GM12878 (cell line): Measurements from ENCODE around the gene GCK. TPM values are rescaled to one million over a fixed set of nuclear protein-coding genes. Genes with fewer than 3 reads are reported as not detected.

Source experiments
- ATAC-seq: fragments of 200-7000 bp; cut with Tn5 transposase; 3 replicates; pipeline ENCODE4 v1.9.1; 2020; ENCODE audit warnings: mild to moderate bottlenecking, moderate library complexity
- BruUV-seq: library from RNA; stranded (reverse); fragments of 400-500 nt; replicated peaks from 2 replicates; lab custom pipeline; 2021; lab: Mats Ljungman, UMichigan
- CTCF ChIA-PET: fragments of 300-600 bp; sonication (Branson Sonifier 250); formaldehyde crosslinking; extraction: SDS; loops from one replicate; lab custom pipeline; 2021; ENCODE audit warnings: inconsistent platforms; lab: Yijun Ruan, JAX
- POLR2A ChIA-PET: fragments of 350-600 bp; formaldehyde crosslinking; extraction: SDS; loops from one replicate; lab custom pipeline; 2021; ENCODE audit warnings: inconsistent platforms; lab: Charles Lee
- RAD21 ChIA-PET: fragments of 300-600 bp; sonication (Branson Sonifier 250); formaldehyde crosslinking; loops from one replicate; lab custom pipeline; 2023; ENCODE audit warnings: antibody characterized with exemption; ENCODE audit not compliant: unreplicated experiment; lab: Charles Lee
- SMC1A ChIA-PET: fragments of 300-600 bp; sonication (Branson Sonifier 250); formaldehyde crosslinking; loops from one replicate; lab custom pipeline; 2023; ENCODE audit not compliant: unreplicated experiment, uncharacterized antibody; lab: Charles Lee
- DNase-seq: peaks from one replicate; pipeline ENCODE4 v3.0.0-alpha.2; 2011; ENCODE audit warnings: low read depth, low spot score
- FAIRE-seq: peaks from 3 replicates; lab custom pipeline; 2011; peaks lifted over from hg19 to GRCh38; lab: Jason Lieb, UNC
- H2AFZ ChIP-seq: 2 replicates; pipeline ENCODE4 v1.6.0; 2011; ENCODE audit warnings: low read depth, low read length, control low read depth; ENCODE audit not compliant: control insufficient read depth
- H3K27ac ChIP-seq: 2 replicates; pipeline ENCODE4 v1.5.1; 2011; ENCODE audit warnings: control low read depth; ENCODE audit not compliant: control insufficient read depth, insufficient read depth
- H3K27me3 ChIP-seq, 2 experiments: replicated peaks in 1 of 2; 2 replicates each; pipeline versions ENCODE4 v1.6.0 to v1.6.1; 2011; ENCODE audit warnings: low read length in 1 of 2; ENCODE audit not compliant: control insufficient read depth in 2 of 2, insufficient read depth in 2 of 2
- H3K36me3 ChIP-seq, 2 experiments: 2 replicates each; pipeline ENCODE4 v1.5.1; 2011; ENCODE audit warnings: low read length in 1 of 2; ENCODE audit not compliant: control insufficient read depth in 2 of 2, insufficient read depth in 2 of 2
- H3K4me1 ChIP-seq: 2 replicates; pipeline ENCODE4 v1.6.1; 2011; ENCODE audit warnings: mild to moderate bottlenecking, low read length, moderate library complexity, mixed read lengths; ENCODE audit not compliant: control insufficient read depth, insufficient read depth
- H3K4me2 ChIP-seq: 2 replicates; pipeline ENCODE4 v1.6.0; 2011; ENCODE audit warnings: control low read depth; ENCODE audit not compliant: control insufficient read depth, insufficient read depth
- H3K4me3 ChIP-seq: fragments of 200-600 bp; sonication (generic); 2 replicates; pipeline ENCODE4 v1.5.1; 2016
- H3K79me2 ChIP-seq: 2 replicates; pipeline ENCODE4 v1.6.0; 2011; ENCODE audit warnings: low read length; ENCODE audit not compliant: control insufficient read depth, insufficient read depth
- H3K9ac ChIP-seq: 2 replicates; pipeline ENCODE4 v1.8.0; 2011; ENCODE audit warnings: low read length, control low read depth, mixed read lengths; ENCODE audit not compliant: control insufficient read depth, insufficient read depth
- H3K9me3 ChIP-seq: replicated peaks from 3 replicates; pipeline ENCODE4 v1.5.1; 2011; ENCODE audit warnings: mild to moderate bottlenecking, low read length; ENCODE audit not compliant: control insufficient read depth, insufficient read depth
- H4K20me1 ChIP-seq: 2 replicates; pipeline ENCODE4 v1.6.0; 2011; ENCODE audit not compliant: control insufficient read depth, insufficient read depth
- CTCF ChIP-seq, 3 experiments: IDR thresholded peaks in 2 of 3; conservative IDR thresholded peaks in 1 of 3; 2 replicates each; pipeline ENCODE4 v1.5.1; 2011; ENCODE audit warnings: low read depth in 3 of 3, low read length in 3 of 3, mild to moderate bottlenecking in 3 of 3, control low read depth in 2 of 3, moderate library complexity in 2 of 3, inconsistent platforms in 1 of 3, mixed read lengths in 1 of 3; ENCODE audit not compliant: control insufficient read depth in 2 of 3, insufficient read depth in 1 of 3; ENCODE audit errors: extremely low read depth in 1 of 3
- JUNB ChIP-seq: IDR thresholded peaks from 2 replicates; pipeline ENCODE4 v1.6.1; 2016; ENCODE audit warnings: antibody characterized with exemption, mild to moderate bottlenecking
- RELB ChIP-seq: fragments of 450-650 bp; IDR thresholded peaks from 2 replicates; pipeline ENCODE4 v1.6.1; 2017; ENCODE audit warnings: low read depth, mild to moderate bottlenecking, moderate library complexity
- SIX5 ChIP-seq: IDR thresholded peaks from 2 replicates; pipeline ENCODE4 v1.6.1; 2011; ENCODE audit warnings: mild to moderate bottlenecking, low read depth, low read length, moderate library complexity; ENCODE audit not compliant: severe bottlenecking
- TARDBP ChIP-seq: IDR thresholded peaks from 2 replicates; pipeline ENCODE4 v1.6.1; 2016; ENCODE audit warnings: borderline replicate concordance
- ZBTB33 ChIP-seq: fragments of 450-650 bp; IDR thresholded peaks from 2 replicates; pipeline ENCODE4 v1.6.1; 2017; ENCODE audit warnings: mild to moderate bottlenecking
- WGBS: methylation state at CpG from one replicate; pipeline ENCODE4 v1.1.6; 2016; ENCODE audit warnings: low lambda C conversion rate; ENCODE audit not compliant: insufficient replicate concordance, insufficient coverage; ENCODE audit errors: missing lambda C conversion rate; 5-methylcytosine and 5-hydroxymethylcytosine counted together
- in situ Hi-C: fragments of 300-500 bp; cut with MboI; formaldehyde crosslinking; loops from 9 replicates; pipeline ENCODE4 v1.14.3; 2018; ENCODE audit warnings: mixed read lengths
- intact Hi-C: fragments of 100-400 bp; cut with micrococcal nuclease; formaldehyde crosslinking; loops from one replicate; pipeline ENCODE4 v1.14.2; 2022; ENCODE audit not compliant: unreplicated experiment
- polyA plus RNA-seq, 11 experiments: library from polyadenylated mRNA; depleted of rRNA in 4 of 11; unstranded in 6 of 11; stranded (reverse) in 5 of 11; fragments of >200 nt; fragmentation: Nextera tagmentation in 4 of 11; fragmentation: Illumina TruSeq in 1 of 11; extraction: Ambion mirVana in 4 of 11; extraction: Trizol in 1 of 11; gene quantifications; 1 replicate in 1 of 11; 2 replicates in 10 of 11; pipeline versions ENCODE4 v1.2.1 to v1.2.3, GENCODE V29; 2011 to 2016; ENCODE audit warnings: inconsistent platforms in 2 of 11, missing spikeins in 2 of 11, low read depth in 1 of 11
- total RNA-seq, 4 experiments: library from RNA; depleted of rRNA in 3 of 4; stranded (reverse); fragments of >200 nt in 3 of 4; fragmentation: Illumina TruSeq in 1 of 4; extraction: Trizol in 1 of 4; gene quantifications; 2 replicates each; pipeline versions ENCODE4 v1.2.1 to v1.2.3, GENCODE V29; 2013 to 2021

The GCK gene
- total and polyA plus RNA-seq, 10 of the 15 experiments (the other 5 are each of a cell fraction or from before 2014, with no cell fraction given): 0.06 to 0.16 TPM; not detected in 8

- intact Hi-C loops (no loop called here), in situ Hi-C loops (no loop called here)
- DNase-seq (no peak), ATAC-seq (no peak), FAIRE-seq (no peak)
- Histone ChIP-seq H3K27ac (no peak overlapping the region), H2AFZ (no peak overlapping the region), H3K79me2 (no peaks in the 10 kb centered on the region), H3K27me3 (no peaks in the 10 kb centered on the region; a peak in 1 of 4 replicates), H3K9me3 (no peaks in the 10 kb centered on the region), H3K9ac (no peak overlapping the region), H3K4me2 (no peak overlapping the region), H3K36me3 (no peaks in the 10 kb centered on the region), H3K4me3 (no peak overlapping the region), H3K4me1 (no peaks in the 10 kb centered on the region), H4K20me1 (no peaks in the 10 kb centered on the region)
- no peak for TF ChIP-seq CTCF (IDR thresholded peaks at IDR 0.05 in 2 of 3, conservative IDR thresholded peaks at IDR 0.05 in 1 of 3; ENCODE audit: control insufficient read depth in 2 of 3, extremely low read depth in 1 of 3, insufficient read depth in 1 of 3, low read depth in 3 of 3, low read length in 3 of 3)
- 17% methylated on average over 8 of the region's 8 CpGs for WGBS
- ChIA-PET CTCF (no interaction called here), SMC1A (no interaction called here), RAD21 (interaction anchor here (0.6 kb wide), 1 partner anchor 119 kb away, joined by 3 read pairs; no protein-coding TSS in a partner anchor), POLR2A (no interaction called here)
- no TSS peak for BruUV-seq
These were observed 45.8 kb upstream of the GCK start for GRCh38 chr7:44235066-44235465.

- ChIA-PET POLR2A (no interaction called here), CTCF (no interaction called here), RAD21 (no interaction called here), SMC1A (no interaction called here)
- Histone ChIP-seq H3K36me3 (no peaks in the 10 kb centered on the region), H3K9ac (no peak overlapping the region), H3K79me2 (no peaks in the 10 kb centered on the region), H3K4me1 (no peaks in the 10 kb centered on the region), H4K20me1 (no peaks in the 10 kb centered on the region), H3K27me3 (no peaks in the 10 kb centered on the region; a peak in 1 of 4 replicates), H3K4me3 (no peak overlapping the region), H3K27ac (no peak overlapping the region), H3K4me2 (no peak overlapping the region), H2AFZ (no peak overlapping the region), H3K9me3 (no peaks in the 10 kb centered on the region)
- WGBS: 23% methylated on average over 22 of the region's 22 CpGs
- no TSS peak for BruUV-seq
- in situ Hi-C loops (no loop called here), intact Hi-C loops (no loop called here)
- DNase-seq (no peak), FAIRE-seq (no peak), ATAC-seq (no peak)
- no peak for TF ChIP-seq TARDBP
- no peak for TF ChIP-seq SIX5
- no peak for TF ChIP-seq RELB
- TF ChIP-seq ZBTB33: no peak
- TF ChIP-seq JUNB: no peak
These were observed 43.9 kb upstream of the GCK start for GRCh38 chr7:44232901-44233715.
